Lower leg skin (tissue), 4 donors: Measurements from ENCODE around the gene WBP1L. TPM values are rescaled to one million over a fixed set of nuclear protein-coding genes. Genes with fewer than 3 reads are reported as not detected.

Experiments used
- DNase-seq, 2 donors: peaks; one replicate each; pipeline ENCODE4 v3.0.0-alpha.2; 2019; ENCODE audit warnings: low spot score in 2 of 2
- H3K4me3 ChIP-seq: fragments of 200-600 bp; sonication (generic); 2 replicates; pipeline ENCODE4 v1.5.1; 2017; ENCODE audit warnings: mild to moderate bottlenecking, low read depth; ENCODE audit not compliant: poor library complexity, severe bottlenecking
- CTCF ChIP-seq, 3 donors: fragments of 450-650 bp; IDR thresholded peaks; one replicate each; pipeline ENCODE4 v1.5.1; 2016; ENCODE audit warnings: antibody characterized with exemption in 3 of 3, mild to moderate bottlenecking in 3 of 3, moderate library complexity in 2 of 3
- POLR2A ChIP-seq, 2 donors: fragments of 450-650 bp; IDR thresholded peaks; one replicate each; pipeline ENCODE4 v1.6.1; 2016 to 2017; ENCODE audit warnings: antibody characterized with exemption in 2 of 2, mild to moderate bottlenecking in 1 of 2, moderate library complexity in 1 of 2
- WGBS, 2 donors: methylation state at CpG; one replicate each; pipeline ENCODE4 v1.1.5; 2018; 5-methylcytosine and 5-hydroxymethylcytosine counted together
- intact Hi-C: fragments of 100-400 bp; cut with DNase I; formaldehyde crosslinking; loops from one replicate; pipeline ENCODE4 v1.15.0; 2023; ENCODE audit warnings: low total_unique reads
- total RNA-seq, 4 donors: library from RNA; depleted of rRNA; stranded (reverse); fragments of >200 nt; gene quantifications; one replicate each; pipeline ENCODE4 v1.1.0, GENCODE V29; 2016

Gene WBP1L
- total RNA-seq, 4 donors from 2014 or later, result 144 to 171 (median 163) TPM

- H3K4me3 ChIP-seq, result no peak overlapping the region
- WGBS, 2 donors, result 41 to 42% methylated on average over 1 of the region's 1 CpG
- TF ChIP-seq POLR2A (IDR thresholded peaks at IDR 0.05) (no peak), CTCF (IDR thresholded peaks at IDR 0.05) (no peak)
- intact Hi-C loops, result no loop called here
- DNase-seq, result no peak
These were observed 27.0 kb downstream of the WBP1L start for GRCh38 chr10:102770792-102771191.

- H3K4me3 ChIP-seq, result no peak overlapping the region
- intact Hi-C loops, result no loop called here
- TF ChIP-seq CTCF (IDR thresholded peaks at IDR 0.05) (no peak), POLR2A (IDR thresholded peaks at IDR 0.05) (no peak)
- no peak for DNase-seq
- WGBS, 2 donors, result 14 to 22% methylated on average over 1 of the region's 1 CpG
These were observed 29.6 kb downstream of the WBP1L start for GRCh38 chr10:102773320-102773719.

- 38 to 43% methylated on average over 5 of the region's 5 CpGs for WGBS, 2 donors
- no peak for DNase-seq
These were observed 30.2 kb downstream of the WBP1L start for GRCh38 chr10:102773986-102774385.

GRCh38 chr10:102775201-102775934, 31.6 kb downstream of the WBP1L start:
- no peak for DNase-seq
- WGBS, 2 donors, result 50 to 51% methylated on average over 16 of the region's 16 CpGs
- intact Hi-C loops, result no loop called here
- H3K4me3 ChIP-seq, result no peak overlapping the region
- TF ChIP-seq CTCF (IDR thresholded peaks at IDR 0.05) (no peak), POLR2A (IDR thresholded peaks at IDR 0.05) (no peak)

More at GRCh38 chr10:102773986-102774385, 30.2 kb downstream of the WBP1L start:
- intact Hi-C loops, result no loop called here
- H3K4me3 ChIP-seq, result no peak overlapping the region
- TF ChIP-seq CTCF (IDR thresholded peaks at IDR 0.05) (no peak), POLR2A (IDR thresholded peaks at IDR 0.05) (no peak)

- no peak overlapping the region for H3K4me3 ChIP-seq
- peak; percentile 67 to 94 for DNase-seq
- intact Hi-C loops, result no loop called here
- 0 to 2% methylated on average over 17 of the region's 17 CpGs for WGBS, 2 donors
- TF ChIP-seq POLR2A (IDR thresholded peaks at IDR 0.05) (peak in 1 of 2 donors; percentile 41), CTCF (IDR thresholded peaks at IDR 0.05) (no peak)
These were observed 32.4 kb downstream of the WBP1L start for GRCh38 chr10:102775935-102776669.
